ENCODE results near the gene NAALADL2. TPM values are rescaled to one million over a fixed set of nuclear protein-coding genes. Genes with fewer than 3 reads are reported as not detected.

The NAALADL2 gene
- total RNA-seq, 6 donors from 2014 or later, result 4.4 to 12.6 (median 6.3) TPM

DNA sequence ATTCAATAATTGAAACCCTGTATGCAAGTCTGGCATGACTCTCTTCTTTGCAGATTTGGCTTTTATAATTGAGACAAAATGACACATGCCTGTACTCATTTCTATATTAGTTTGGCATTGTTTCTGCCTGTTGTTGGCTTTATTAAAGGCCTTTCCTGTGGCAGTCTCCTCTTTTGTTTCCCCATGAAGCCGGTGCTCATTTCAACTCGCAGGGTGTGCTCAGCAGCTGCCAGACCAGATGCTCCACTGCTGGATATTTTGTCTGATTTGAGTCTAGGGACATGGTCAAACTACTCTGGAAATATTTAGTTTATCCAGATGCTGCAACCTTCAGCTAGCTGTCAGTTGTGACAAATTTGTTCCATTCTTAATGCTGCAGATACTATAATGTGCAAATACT lies 445.3 kb downstream of the NAALADL2 start:
- 40 to 57% methylated on average over 2 of the region's 2 CpGs for WGBS, 2 donors

DNA sequence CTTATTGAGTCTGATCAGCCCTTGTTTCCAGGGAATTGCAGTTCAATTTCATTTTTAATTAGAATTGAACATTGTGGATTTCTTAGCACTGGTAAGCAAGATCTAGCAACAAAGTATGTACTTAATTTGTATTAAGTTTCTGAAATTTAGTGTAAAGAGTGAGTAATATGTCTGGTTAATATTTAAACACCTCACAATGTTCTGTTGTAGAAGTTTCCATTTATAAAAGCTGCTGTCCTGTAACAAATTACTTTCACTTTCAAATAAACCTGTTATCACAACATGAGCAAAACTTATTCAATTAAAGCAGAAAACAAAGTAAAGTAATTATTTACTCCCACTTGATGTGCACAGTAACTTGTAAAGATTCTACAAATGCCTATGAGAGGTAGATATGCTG lies 448.5 kb downstream of the NAALADL2 start:
- Histone ChIP-seq H3K4me1 (no peaks in the 10 kb centered on the region), H3K9me3 (no peaks in the 10 kb centered on the region), H3K36me3 (no peaks in the 10 kb centered on the region), H3K27ac (no peak overlapping the region), H3K27me3 (no peaks in the 10 kb centered on the region), H3K4me3 (no peak overlapping the region)
- DNase-seq (no peak), ATAC-seq (ENCODE audit: low FRiP score in 2 of 2) (no peak)
- TF ChIP-seq, protein P1, sequence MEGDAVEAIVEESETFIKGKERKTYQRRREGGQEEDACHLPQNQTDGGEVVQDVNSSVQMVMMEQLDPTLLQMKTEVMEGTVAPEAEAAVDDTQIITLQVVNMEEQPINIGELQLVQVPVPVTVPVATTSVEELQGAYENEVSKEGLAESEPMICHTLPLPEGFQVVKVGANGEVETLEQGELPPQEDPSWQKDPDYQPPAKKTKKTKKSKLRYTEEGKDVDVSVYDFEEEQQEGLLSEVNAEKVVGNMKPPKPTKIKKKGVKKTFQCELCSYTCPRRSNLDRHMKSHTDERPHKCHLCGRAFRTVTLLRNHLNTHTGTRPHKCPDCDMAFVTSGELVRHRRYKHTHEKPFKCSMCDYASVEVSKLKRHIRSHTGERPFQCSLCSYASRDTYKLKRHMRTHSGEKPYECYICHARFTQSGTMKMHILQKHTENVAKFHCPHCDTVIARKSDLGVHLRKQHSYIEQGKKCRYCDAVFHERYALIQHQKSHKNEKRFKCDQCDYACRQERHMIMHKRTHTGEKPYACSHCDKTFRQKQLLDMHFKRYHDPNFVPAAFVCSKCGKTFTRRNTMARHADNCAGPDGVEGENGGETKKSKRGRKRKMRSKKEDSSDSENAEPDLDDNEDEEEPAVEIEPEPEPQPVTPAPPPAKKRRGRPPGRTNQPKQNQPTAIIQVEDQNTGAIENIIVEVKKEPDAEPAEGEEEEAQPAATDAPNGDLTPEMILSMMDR (IDR thresholded peaks at IDR 0.05), result no peak
- no peak for TF ChIP-seq POLR2AphosphoS5 (IDR thresholded peaks at IDR 0.05)
- TF ChIP-seq POLR2A (IDR thresholded peaks at IDR 0.05), result no peak
- TF ChIP-seq EP300 (IDR thresholded peaks at IDR 0.05), result no peak

More for the DNA sequence above, 445.3 kb downstream of the NAALADL2 start:
- Histone ChIP-seq H3K9me3 (no peaks in the 10 kb centered on the region), H3K4me1 (no peaks in the 10 kb centered on the region), H3K27ac (no peak overlapping the region), H3K27me3 (no peaks in the 10 kb centered on the region), H3K4me3 (no peak overlapping the region), H3K36me3 (no peaks in the 10 kb centered on the region)
- TF ChIP-seq, protein P1 (IDR thresholded peaks at IDR 0.05), result no peak
- TF ChIP-seq EP300 (IDR thresholded peaks at IDR 0.05) (no peak), POLR2A (IDR thresholded peaks at IDR 0.05) (no peak)
- ATAC-seq (ENCODE audit: low FRiP score in 2 of 2) (peak in 1 of 2 donors; percentile 23), DNase-seq (no peak)

DNA sequence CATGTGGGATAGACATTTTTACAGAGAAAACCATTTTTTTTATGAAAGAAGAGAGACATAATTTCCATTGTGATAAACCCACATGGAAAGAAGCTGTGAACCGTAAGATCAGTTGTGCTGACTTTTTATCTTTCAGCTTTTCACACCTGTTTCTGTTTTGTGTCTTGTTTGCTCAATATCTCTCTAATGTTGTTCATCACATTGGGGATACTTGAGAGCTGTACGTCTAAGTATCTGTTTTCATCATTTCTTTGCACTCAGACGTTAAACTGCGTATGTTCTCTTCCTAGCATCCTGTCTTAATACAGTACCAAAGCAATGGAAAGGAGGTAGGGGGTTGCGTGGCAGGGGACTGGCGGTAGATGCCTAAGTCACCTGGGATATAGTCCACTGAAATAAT lies 449.0 kb downstream of the NAALADL2 start:
- no peak overlapping the region for H3K4me3 ChIP-seq
- 79 to 85% methylated on average over 6 of the region's 6 CpGs for WGBS, 2 donors
- no peaks in the 10 kb centered on the region for H3K27me3 ChIP-seq

DNA sequence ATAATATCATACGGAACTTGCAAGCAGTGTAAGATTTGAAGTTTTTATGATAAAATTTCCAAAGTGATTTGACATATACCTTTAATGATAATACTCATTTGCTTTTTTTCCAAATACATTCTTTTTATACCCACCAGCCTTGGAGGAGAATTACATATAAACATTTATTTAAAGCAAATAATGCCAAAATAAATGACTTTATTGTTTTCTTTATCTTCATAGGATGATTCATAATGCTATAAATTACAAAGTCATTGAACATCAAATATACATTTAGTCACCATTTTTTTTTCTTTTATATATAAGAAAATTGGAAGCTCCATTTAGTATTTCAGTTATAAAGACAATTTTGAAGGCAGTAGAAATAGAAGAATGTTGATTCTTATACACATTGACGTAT lies 450.9 kb downstream of the NAALADL2 start:
- ATAC-seq (ENCODE audit: low FRiP score in 2 of 2) (no peak), DNase-seq (no peak)
- H3K4me3 ChIP-seq, result no peak overlapping the region
- no peaks in the 10 kb centered on the region for H3K36me3 ChIP-seq
- no peaks in the 10 kb centered on the region for H3K4me1 ChIP-seq
- whole genome bisulfite sequencing, 2 donors, result 95 to 96% methylated on average over 2 of the region's 2 CpGs
- no peak overlapping the region for H3K27ac ChIP-seq
- no peaks in the 10 kb centered on the region for H3K27me3 ChIP-seq
- TF ChIP-seq POLR2AphosphoS5 (IDR thresholded peaks at IDR 0.05), result no peak
- no peak for TF ChIP-seq POLR2A (IDR thresholded peaks at IDR 0.05)
- TF ChIP-seq EP300 (IDR thresholded peaks at IDR 0.05), result no peak
- TF ChIP-seq, protein P1 (IDR thresholded peaks at IDR 0.05), result no peak
- no peaks in the 10 kb centered on the region for H3K9me3 ChIP-seq

More for the DNA sequence above, 449.0 kb downstream of the NAALADL2 start:
- H3K4me1 ChIP-seq, result no peaks in the 10 kb centered on the region
- H3K9me3 ChIP-seq, result no peaks in the 10 kb centered on the region
- DNase-seq (no peak), ATAC-seq (ENCODE audit: low FRiP score in 2 of 2) (no peak)
- TF ChIP-seq POLR2A (IDR thresholded peaks at IDR 0.05) (no peak), EP300 (IDR thresholded peaks at IDR 0.05) (no peak), POLR2AphosphoS5 (IDR thresholded peaks at IDR 0.05) (no peak)
- TF ChIP-seq, protein P1 (IDR thresholded peaks at IDR 0.05), result no peak
- H3K27ac ChIP-seq, result no peak overlapping the region
- H3K36me3 ChIP-seq, result no peaks in the 10 kb centered on the region

DNA sequence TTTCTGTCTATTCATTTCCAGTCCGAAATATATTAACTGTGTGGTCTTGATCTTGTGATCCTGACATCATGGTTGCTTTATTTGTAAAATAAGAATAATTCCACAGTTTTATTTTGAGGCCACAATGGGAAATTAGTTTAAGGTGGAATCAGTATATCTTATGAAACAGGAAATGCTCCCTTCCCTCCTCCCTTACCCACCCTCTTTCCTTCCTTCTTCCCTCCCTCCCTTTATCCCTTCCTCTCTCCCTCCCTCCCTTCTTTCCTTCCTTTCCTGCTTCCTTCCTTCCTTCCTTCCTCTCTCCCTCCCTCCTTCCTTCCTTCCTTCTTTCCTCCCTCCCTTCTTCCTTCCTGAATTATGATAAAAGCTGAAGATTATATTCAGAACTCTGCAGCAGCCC lies 452.3 kb downstream of the NAALADL2 start:
- TF ChIP-seq, protein P1 (IDR thresholded peaks at IDR 0.05), result no peak
- no peak for TF ChIP-seq POLR2AphosphoS5 (IDR thresholded peaks at IDR 0.05)
- no peak for TF ChIP-seq EP300 (IDR thresholded peaks at IDR 0.05)
- no peak for TF ChIP-seq POLR2A (IDR thresholded peaks at IDR 0.05)
- DNase-seq (no peak), ATAC-seq (ENCODE audit: low FRiP score in 2 of 2) (no peak)
- no peaks in the 10 kb centered on the region for H3K36me3 ChIP-seq
- no peaks in the 10 kb centered on the region for H3K4me1 ChIP-seq
- H3K9me3 ChIP-seq, result no peaks in the 10 kb centered on the region
- 81 to 92% methylated on average over 1 of the region's 1 CpG for WGBS, 2 donors
- H3K27me3 ChIP-seq, result no peaks in the 10 kb centered on the region
- no peak overlapping the region for H3K27ac ChIP-seq
- no peak overlapping the region for H3K4me3 ChIP-seq

Measured in upper lobe of left lung (tissue), 6 donors.